HepG2 (cell line): Measurements from ENCODE around the gene OSCP1. TPM values are rescaled to one million over a fixed set of nuclear protein-coding genes. Genes with fewer than 3 reads are reported as not detected.

Experiments used
- ATF3 ChIP-seq: sonication (generic); formaldehyde crosslinking; IDR thresholded peaks from 2 replicates; pipeline ENCODE4 v1.4.0; 2020; ENCODE audit warnings: missing genetic modification reagents
- CENPT ChIP-seq: sonication (generic); formaldehyde crosslinking; IDR thresholded peaks from 2 replicates; pipeline ENCODE4 v1.8.0; 2022; ENCODE audit warnings: low read depth, mild to moderate bottlenecking, moderate library complexity, missing genetic modification reagents
- HIC2 ChIP-seq: sonication (generic); formaldehyde crosslinking; IDR thresholded peaks from 2 replicates; pipeline ENCODE4 v1.9.0; 2022; ENCODE audit warnings: low read depth, missing genetic modification reagents
- HOXD1 ChIP-seq: sonication (generic); formaldehyde crosslinking; IDR thresholded peaks from 2 replicates; pipeline ENCODE4 v1.5.0; 2020; ENCODE audit warnings: missing genetic modification reagents
- LBX2 ChIP-seq: sonication (generic); formaldehyde crosslinking; IDR thresholded peaks from 2 replicates; pipeline ENCODE4 v1.5.0; 2020; ENCODE audit warnings: missing genetic modification reagents, mild to moderate bottlenecking, borderline replicate concordance
- NFE2 ChIP-seq: sonication (generic); formaldehyde crosslinking; IDR thresholded peaks from 2 replicates; pipeline ENCODE4 v1.4.0; 2020; ENCODE audit warnings: missing genetic modification reagents
- NR2C2 ChIP-seq: sonication (generic); formaldehyde crosslinking; IDR thresholded peaks from 2 replicates; pipeline ENCODE4 v1.4.0; 2020; ENCODE audit warnings: missing genetic modification reagents, mild to moderate bottlenecking, moderate library complexity, borderline replicate concordance
- PRDM10 ChIP-seq: sonication (generic); formaldehyde crosslinking; IDR thresholded peaks from 2 replicates; pipeline ENCODE4 v1.4.0; 2020; ENCODE audit warnings: low read depth, missing genetic modification reagents
- SALL1 ChIP-seq: sonication (generic); formaldehyde crosslinking; IDR thresholded peaks from 2 replicates; pipeline ENCODE4 v1.8.0; 2022; ENCODE audit warnings: mild to moderate bottlenecking, missing genetic modification reagents
- ZBTB42 ChIP-seq: sonication (generic); formaldehyde crosslinking; IDR thresholded peaks from 2 replicates; pipeline ENCODE4 v1.5.0; 2020; ENCODE audit warnings: mild to moderate bottlenecking, missing genetic modification reagents
- ZFP90 ChIP-seq: sonication (generic); formaldehyde crosslinking; IDR thresholded peaks from 2 replicates; pipeline ENCODE4 v1.8.0; 2022; ENCODE audit warnings: missing genetic modification reagents, mild to moderate bottlenecking, inconsistent platforms, borderline replicate concordance
- ZNF264 ChIP-seq: sonication (generic); formaldehyde crosslinking; IDR thresholded peaks from 2 replicates; pipeline ENCODE4 v1.4.0; 2020; ENCODE audit warnings: missing genetic modification reagents
- ZNF350 ChIP-seq: sonication (generic); formaldehyde crosslinking; IDR thresholded peaks from 2 replicates; pipeline ENCODE4 v1.4.0; 2020; ENCODE audit warnings: mild to moderate bottlenecking, low read depth, missing genetic modification reagents, borderline replicate concordance
- ZNF605 ChIP-seq: sonication (generic); formaldehyde crosslinking; IDR thresholded peaks from 2 replicates; pipeline ENCODE4 v1.8.0; 2022; ENCODE audit warnings: mild to moderate bottlenecking, missing genetic modification reagents
- ZNF678 ChIP-seq: sonication (generic); formaldehyde crosslinking; IDR thresholded peaks from 2 replicates; pipeline ENCODE4 v1.4.0; 2020; ENCODE audit warnings: mild to moderate bottlenecking, missing genetic modification reagents
- ZNF703 ChIP-seq: sonication (generic); formaldehyde crosslinking; IDR thresholded peaks from 2 replicates; pipeline ENCODE4 v1.5.1; 2020; ENCODE audit warnings: missing genetic modification reagents, mild to moderate bottlenecking, moderate library complexity, borderline replicate concordance
- polyA plus RNA-seq, 8 experiments: library from polyadenylated mRNA; depleted of rRNA in 3 of 8; stranded (reverse) in 7 of 8; unstranded in 1 of 8; fragments of >200 nt; fragmentation: Illumina TruSeq in 4 of 8; extraction: Trizol in 4 of 8; gene quantifications; 2 replicates each; pipeline versions ENCODE4 v1.2.1 to v1.2.3, GENCODE V29; 2011 to 2016; ENCODE audit warnings: low read depth in 4 of 8, missing spikeins in 1 of 8, mixed read lengths in 1 of 8; ENCODE audit not compliant: insufficient read depth in 1 of 8
- total RNA-seq, 5 experiments: library from RNA; depleted of rRNA; stranded (reverse); fragments of >200 nt; fragmentation: Illumina TruSeq; extraction: Trizol; gene quantifications; 2 replicates each; pipeline ENCODE4 v1.2.3, GENCODE V29; 2016; ENCODE audit warnings: low read depth in 1 of 5

The OSCP1 gene
- total and polyA plus RNA-seq, 2 of the 13 experiments (the other 11 are each of a cell fraction or from before 2014, with no cell fraction given): 0.60 to 0.84 TPM

- TF ChIP-seq PRDM10 (CRISPR knock-in tag) (peak; percentile 39; the same call in 1 of the 2 replicates), ZFP90 (CRISPR knock-in tag) (peak; percentile 59; the same call in 1 of the 2 replicates), ZNF703 (peak; percentile 68; the same call in 1 of the 2 replicates), HOXD1 (CRISPR knock-in tag) (0 out of 2 replicates have a peak, but pooled peaks have one; percentile 48), HIC2 (0 out of 2 replicates have a peak, but pooled peaks have one; percentile 31), NFE2 (no peak), ZBTB42 (CRISPR knock-in tag) (0 out of 2 replicates have a peak, but pooled peaks have one; percentile 90), SALL1 (CRISPR knock-in tag) (peak; percentile 74), CENPT (CRISPR knock-in tag) (0 out of 2 replicates have a peak, but pooled peaks have one; percentile 69), NR2C2 (CRISPR knock-in tag) (no peak), LBX2 (CRISPR knock-in tag) (peak; percentile 77; the same call in 1 of the 2 replicates), ZNF350 (peak; percentile 59; the same call in 1 of the 2 replicates), ZNF605 (CRISPR knock-in tag) (peak; percentile 70; the same call in 1 of the 2 replicates), ZNF678 (0 out of 2 replicates have a peak, but pooled peaks have one; percentile 64), ZNF264 (CRISPR knock-in tag) (0 out of 2 replicates have a peak, but pooled peaks have one; percentile 58), ATF3 (CRISPR knock-in tag) (0 out of 2 replicates have a peak, but pooled peaks have one; percentile 9)
These were observed at the start of gene OSCP1 (continued) for GRCh38 chr1:36450270-36450918.
